ENCODE results near the gene SLC4A8. TPM values are rescaled to one million over a fixed set of nuclear protein-coding genes. Genes with fewer than 3 reads are reported as not detected.
A peak's percentile ranks its signal among the peaks of the same experiment; 100 is the strongest.

SLC4A8 gene
- total RNA-seq, 2 experiments from 2014 or later: 1.3 to 1.8 TPM

DNA sequence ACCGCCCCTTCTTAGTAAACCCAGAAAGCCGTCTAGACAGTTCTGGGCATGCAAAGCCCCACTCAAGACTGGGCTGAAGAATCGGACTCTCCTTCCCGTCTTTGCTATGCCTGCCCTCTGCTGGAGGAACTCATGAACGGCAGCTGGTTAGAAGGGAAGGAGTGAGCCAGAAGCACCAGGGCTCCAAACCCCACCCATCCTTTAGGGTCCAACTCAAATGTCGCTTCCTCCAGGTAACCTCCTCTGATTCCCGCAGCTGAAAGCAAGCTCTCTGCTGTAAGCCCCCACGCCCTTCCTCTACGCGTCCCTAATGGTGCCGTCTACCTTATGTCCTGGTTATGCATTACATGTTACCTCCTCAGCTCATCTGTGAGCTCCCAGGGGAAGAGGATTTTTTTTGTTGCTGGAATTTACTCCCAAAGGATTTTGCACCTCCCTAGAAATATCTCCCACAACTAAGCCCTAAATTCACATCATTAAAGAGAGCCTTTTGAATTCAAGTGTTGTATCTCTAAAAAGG is 107.4 kb downstream of the SLC4A8 start:
- Mint-ChIP-seq H3K27me3 (peaks cover 7% of the 10 kb centered on the region), H3K4me3 (no peak overlapping the region), H3K4me1 (ENCODE audit: low read depth) (no peaks in the 10 kb centered on the region), H3K36me3 (ENCODE audit: low read depth) (no peaks in the 10 kb centered on the region), H3K9me3 (no peaks in the 10 kb centered on the region), H3K27ac (no peak overlapping the region)
- Histone ChIP-seq H3K27me3 (ENCODE audit: control insufficient read depth in 1 of 2, insufficient read depth in 2 of 2, low read length in 2 of 2) (no peaks in the 10 kb centered on the region), H3K9me3 (ENCODE audit: control insufficient read depth in 1 of 2, insufficient read depth in 1 of 2, low read length in 2 of 2) (no peaks in the 10 kb centered on the region), H3K36me3 (ENCODE audit: insufficient read depth, low read length) (no peaks in the 10 kb centered on the region), H3K4me1 (ENCODE audit: insufficient read depth, low read length) (peaks cover 6% of the 10 kb centered on the region), H3K27ac (ENCODE audit: low read depth in 1 of 2, low read length in 2 of 2) (no peak overlapping the region), H3K4me3 (ENCODE audit: low read length) (no peak overlapping the region)
- peak; percentile 56 to 83 (median 64) for DNase-seq
- ATAC-seq (ENCODE audit: poor library complexity): peak; percentile 94
- intact Hi-C loops (cut with DNase I, micrococcal nuclease): loop anchor here (1.0 to 5.0 kb wide), 6 partner anchors 107 to 705 kb away; no protein-coding TSS in a partner anchor
- CTCF ChIA-PET: interaction anchor here (0.6 to 1.4 kb wide), 11 partner anchors 9 to 466 kb away, joined by 3 to 18 read pairs (median 3); partner anchors contain the start of genes GALNT6 and SLC4A8
- POLR2A ChIA-PET: interaction anchor here (0.5 to 1.6 kb wide), 4 partner anchors 111 to 212 kb away, joined by 3 to 4 read pairs (median 4); no protein-coding TSS in a partner anchor
- TF ChIP-seq, protein P1, sequence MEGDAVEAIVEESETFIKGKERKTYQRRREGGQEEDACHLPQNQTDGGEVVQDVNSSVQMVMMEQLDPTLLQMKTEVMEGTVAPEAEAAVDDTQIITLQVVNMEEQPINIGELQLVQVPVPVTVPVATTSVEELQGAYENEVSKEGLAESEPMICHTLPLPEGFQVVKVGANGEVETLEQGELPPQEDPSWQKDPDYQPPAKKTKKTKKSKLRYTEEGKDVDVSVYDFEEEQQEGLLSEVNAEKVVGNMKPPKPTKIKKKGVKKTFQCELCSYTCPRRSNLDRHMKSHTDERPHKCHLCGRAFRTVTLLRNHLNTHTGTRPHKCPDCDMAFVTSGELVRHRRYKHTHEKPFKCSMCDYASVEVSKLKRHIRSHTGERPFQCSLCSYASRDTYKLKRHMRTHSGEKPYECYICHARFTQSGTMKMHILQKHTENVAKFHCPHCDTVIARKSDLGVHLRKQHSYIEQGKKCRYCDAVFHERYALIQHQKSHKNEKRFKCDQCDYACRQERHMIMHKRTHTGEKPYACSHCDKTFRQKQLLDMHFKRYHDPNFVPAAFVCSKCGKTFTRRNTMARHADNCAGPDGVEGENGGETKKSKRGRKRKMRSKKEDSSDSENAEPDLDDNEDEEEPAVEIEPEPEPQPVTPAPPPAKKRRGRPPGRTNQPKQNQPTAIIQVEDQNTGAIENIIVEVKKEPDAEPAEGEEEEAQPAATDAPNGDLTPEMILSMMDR (IDR thresholded peaks at IDR 0.05): peak; percentile 85

DNA sequence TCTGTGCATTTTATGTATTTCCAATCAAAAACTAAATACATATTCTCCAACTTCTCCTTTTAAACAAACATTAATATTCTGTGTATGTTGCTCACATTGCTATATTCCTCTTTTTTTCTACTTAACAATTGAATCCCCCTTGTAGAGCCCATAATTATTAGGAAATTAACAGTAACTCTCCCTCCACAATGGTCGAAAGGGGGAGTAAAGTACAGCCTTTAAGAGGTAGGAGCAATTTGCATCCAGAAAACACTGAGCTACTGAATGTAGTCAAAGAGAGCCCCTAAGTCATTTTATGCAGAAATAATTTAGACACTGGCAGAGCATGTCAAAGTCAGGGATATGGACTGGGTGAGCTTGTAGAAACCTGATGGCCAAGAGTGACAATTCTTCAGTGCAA is 109.2 kb downstream of the SLC4A8 start:
- Histone ChIP-seq H3K27ac (ENCODE audit: low read depth in 1 of 2, low read length in 2 of 2) (no peak overlapping the region), H3K36me3 (ENCODE audit: insufficient read depth, low read length) (no peaks in the 10 kb centered on the region), H3K27me3 (ENCODE audit: control insufficient read depth in 1 of 2, insufficient read depth in 2 of 2, low read length in 2 of 2) (no peaks in the 10 kb centered on the region), H3K4me1 (ENCODE audit: insufficient read depth, low read length) (peaks cover 6% of the 10 kb centered on the region), H3K4me3 (ENCODE audit: low read length) (no peak overlapping the region), H3K9me3 (ENCODE audit: control insufficient read depth in 1 of 2, insufficient read depth in 1 of 2, low read length in 2 of 2) (no peaks in the 10 kb centered on the region)
- intact Hi-C loops (cut with DNase I, micrococcal nuclease): loop anchor here (2.0 to 5.0 kb wide), 4 partner anchors 181 to 706 kb away; no protein-coding TSS in a partner anchor
- ChIA-PET POLR2A (interaction anchor here (0.6 kb wide), 1 partner anchor 143 kb away, joined by 3 read pairs; no protein-coding TSS in a partner anchor), CTCF (no interaction called here)
- Mint-ChIP-seq H3K36me3 (ENCODE audit: low read depth) (no peaks in the 10 kb centered on the region), H3K4me3 (no peak overlapping the region), H3K4me1 (ENCODE audit: low read depth) (no peaks in the 10 kb centered on the region), H3K27ac (no peak overlapping the region), H3K9me3 (no peaks in the 10 kb centered on the region), H3K27me3 (peaks cover 14% of the 10 kb centered on the region)
- TF ChIP-seq, protein P1 (IDR thresholded peaks at IDR 0.05): no peak
- DNase-seq (no peak), ATAC-seq (ENCODE audit: poor library complexity) (no peak)

DNA sequence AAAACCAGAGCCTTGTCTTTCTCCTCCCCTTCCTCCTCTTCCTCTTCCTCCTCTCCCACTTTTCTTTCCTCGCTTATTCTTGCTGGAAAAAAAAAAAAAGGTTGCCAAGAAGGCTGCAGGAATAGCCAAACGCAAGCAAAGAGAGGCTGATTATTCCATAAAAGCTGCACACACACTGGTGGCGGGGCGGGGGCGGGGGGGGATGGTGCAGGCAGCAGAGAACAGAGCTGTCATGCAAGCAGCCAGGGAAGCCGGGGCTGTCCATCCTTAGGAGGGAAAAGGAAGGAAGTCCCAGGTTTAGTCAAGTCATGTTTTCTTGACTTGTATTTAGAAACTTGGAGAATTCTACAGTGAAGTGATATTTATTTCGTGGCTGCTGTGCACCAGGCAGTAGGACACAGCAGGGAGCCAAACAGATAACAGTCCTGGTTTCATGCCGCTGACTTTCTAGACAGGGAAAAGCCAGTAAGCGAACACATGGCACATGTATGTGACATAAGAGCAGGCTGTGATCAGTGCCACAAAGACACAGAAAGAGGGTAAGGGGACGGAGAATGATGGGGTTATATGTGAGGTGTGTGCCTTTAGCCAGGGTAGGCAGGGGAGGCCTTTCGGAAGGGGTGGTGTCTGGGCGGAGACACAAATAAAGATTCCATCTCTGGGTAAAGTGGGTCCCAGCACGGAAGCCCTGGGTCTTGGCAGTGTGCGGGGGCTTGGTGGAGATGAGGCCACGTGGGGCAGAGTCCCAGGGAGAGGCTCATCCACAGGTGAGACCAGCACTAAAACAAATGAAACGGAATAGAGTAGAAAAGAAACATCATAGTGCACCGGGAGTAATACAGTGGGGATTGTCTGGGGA is 109.8 kb downstream of the SLC4A8 start:
- Mint-ChIP-seq H3K9me3 (no peaks in the 10 kb centered on the region), H3K27me3 (peaks cover 14% of the 10 kb centered on the region), H3K4me3 (no peak overlapping the region), H3K4me1 (ENCODE audit: low read depth) (no peaks in the 10 kb centered on the region), H3K36me3 (ENCODE audit: low read depth) (no peaks in the 10 kb centered on the region), H3K27ac (no peak overlapping the region)
- H3K4me1 ChIP-seq (ENCODE audit: insufficient read depth, low read length): peaks cover 6% of the 10 kb centered on the region
- H3K27me3 ChIP-seq (ENCODE audit: control insufficient read depth in 1 of 2, insufficient read depth in 2 of 2, low read length in 2 of 2): no peaks in the 10 kb centered on the region
- no peak for DNase-seq
- intact Hi-C loops (cut with DNase I, micrococcal nuclease): loop anchor here (5.0 kb wide), 3 partner anchors 182 to 707 kb away; no protein-coding TSS in a partner anchor
- no peaks in the 10 kb centered on the region for H3K36me3 ChIP-seq (ENCODE audit: insufficient read depth, low read length)
- POLR2A ChIA-PET: no interaction called here
- H3K9me3 ChIP-seq (ENCODE audit: control insufficient read depth in 1 of 2, insufficient read depth in 1 of 2, low read length in 2 of 2): no peaks in the 10 kb centered on the region
- no peak overlapping the region for H3K27ac ChIP-seq (ENCODE audit: low read depth in 1 of 2, low read length in 2 of 2)
- ATAC-seq (ENCODE audit: poor library complexity): no peak
- TF ChIP-seq, protein P1 (IDR thresholded peaks at IDR 0.05): no peak
- no peak overlapping the region for H3K4me3 ChIP-seq (ENCODE audit: low read length)
- CTCF ChIA-PET: no interaction called here

Data from CD4-positive, alpha-beta T cell (primary cell).